22Rv1 (cell line): ENCODE results near the gene GRAMD4.

Source experiments
- CTCF ChIP-seq: fragments of 450-650 bp; IDR thresholded peaks from 2 replicates; pipeline ENCODE4 v1.5.1; 2017; ENCODE audit warnings: mild to moderate bottlenecking
- ZFX ChIP-seq: fragments of 450-650 bp; IDR thresholded peaks from 2 replicates; pipeline ENCODE4 v1.6.1; 2017; ENCODE audit warnings: antibody characterized with exemption, borderline replicate concordance

DNA sequence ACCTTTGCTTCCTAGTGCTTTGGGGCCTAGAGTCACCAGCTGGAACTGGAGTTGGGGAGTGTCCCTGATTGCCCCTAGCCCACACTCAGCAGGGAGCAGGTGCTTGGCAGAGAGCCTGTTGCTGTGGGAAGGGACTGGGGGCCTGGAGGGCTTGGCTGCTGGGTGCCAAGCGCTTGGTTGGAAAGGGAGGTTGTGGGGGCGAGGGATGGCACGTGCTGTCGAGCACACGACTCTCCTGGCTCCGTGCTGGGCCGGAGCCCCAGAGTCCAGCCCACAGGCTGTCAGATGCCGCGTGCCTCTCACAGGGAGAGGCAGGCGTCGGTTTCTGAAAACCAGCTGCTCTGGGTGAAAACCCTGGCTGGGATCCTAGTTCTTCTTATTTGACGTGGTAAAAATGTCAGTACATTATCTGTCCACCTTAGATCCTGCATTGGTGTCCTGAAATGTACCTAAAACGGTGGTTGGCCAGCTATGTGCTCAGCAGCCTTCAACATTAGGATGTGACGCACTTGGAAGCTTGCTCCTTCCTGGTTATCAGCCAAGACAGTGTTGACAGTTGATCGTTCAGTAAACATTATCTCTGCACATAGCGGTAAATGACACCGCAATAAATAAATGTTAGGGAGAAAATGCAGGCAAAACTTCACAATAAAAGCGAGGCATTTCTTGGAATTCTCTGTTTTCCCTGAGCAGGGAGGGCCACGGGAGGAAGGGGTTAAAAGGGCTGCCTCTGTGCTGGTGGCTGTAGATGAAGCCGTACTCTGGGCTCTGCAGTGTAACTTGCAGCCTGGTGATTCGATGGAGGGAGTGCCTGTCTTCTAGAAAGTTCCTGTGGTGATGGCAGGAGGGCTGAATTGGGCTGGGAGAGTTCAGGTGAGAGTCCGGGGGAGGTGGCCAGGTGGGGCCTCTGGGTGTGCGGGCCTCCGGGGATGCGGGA lies 29.2 kb downstream of the GRAMD4 start:
- TF ChIP-seq CTCF (no peak), ZFX (no peak)
